ENCODE data around the gene TTC33. TPM values are rescaled to one million over a fixed set of nuclear protein-coding genes. Genes with fewer than 3 reads are reported as not detected.
"Not testable (repeated sequence)": the region's sequence is repeated elsewhere in the genome, so short reads cannot be mapped to it uniquely, and the experiment has no call there.

The TTC33 gene
- total RNA-seq, 1 donor from 2014 or later: 52.5 TPM

DNA sequence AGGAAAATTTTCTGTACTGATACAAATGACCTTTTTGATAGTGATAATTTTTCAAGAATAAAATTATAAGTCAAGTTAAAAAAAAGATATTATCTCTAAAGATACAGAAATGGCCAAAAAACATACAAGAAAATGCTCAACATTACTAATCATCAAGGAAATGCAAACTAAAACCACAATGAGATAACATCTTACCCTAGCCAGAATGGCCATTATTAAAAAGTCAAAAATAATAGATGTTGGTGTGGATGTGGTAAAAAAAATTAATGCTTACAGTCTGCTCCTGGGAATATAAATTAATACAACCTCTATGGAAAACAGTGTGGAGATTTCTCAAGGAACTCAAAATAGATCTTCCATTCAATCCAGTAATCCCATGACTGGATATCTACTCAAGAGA, 99.0 kb downstream of the TTC33 start:
- no peak overlapping the region for H3K27ac Mint-ChIP-seq
- Histone ChIP-seq H3K79me2 (ENCODE audit: low read depth) (no peaks in the 10 kb centered on the region), H3F3A (ENCODE audit: low read depth) (no peaks in the 10 kb centered on the region), H3K4me1 (no peaks in the 10 kb centered on the region), H3K9ac (no peak overlapping the region), H3K36me3 (no peaks in the 10 kb centered on the region), H3K4me3 (no peak overlapping the region), H3K4me2 (no peak overlapping the region), H4K20me1 (ENCODE audit: low read depth) (no peaks in the 10 kb centered on the region), H3K27ac (no peak overlapping the region), H2AFZ (replicated peaks) (no peak overlapping the region), H3K9me3 (ENCODE audit: low read depth) (no peaks in the 10 kb centered on the region), H3K27me3 (no peaks in the 10 kb centered on the region)
- H3K27me3 Mint-ChIP-seq (ENCODE audit: insufficient read depth, low read depth): peaks cover 5% of the 10 kb centered on the region
- no peaks in the 10 kb centered on the region for H3K9me3 Mint-ChIP-seq
- no peak for DNase-seq (ENCODE audit: low spot score)
- TF ChIP-seq CTCF (IDR thresholded peaks at IDR 0.05) (no peak), EZH2phosphoT487 (IDR thresholded peaks at IDR 0.05) (no peak), EZH2 (IDR thresholded peaks at IDR 0.05) (no peak)
- H3K4me3 Mint-ChIP-seq: no peak overlapping the region
- no peaks in the 10 kb centered on the region for H3K36me3 Mint-ChIP-seq
- H3K4me1 Mint-ChIP-seq: no peaks in the 10 kb centered on the region

- not testable (repeated sequence) for H3K4me1 Mint-ChIP-seq; H3K4me3 Mint-ChIP-seq; H3K9ac ChIP-seq; H3K4me2 ChIP-seq; H3K9me3 ChIP-seq (ENCODE audit: low read depth); H4K20me1 ChIP-seq (ENCODE audit: low read depth); H3K9me3 Mint-ChIP-seq; H3K4me3 ChIP-seq; H2AFZ ChIP-seq (replicated peaks); H3F3A ChIP-seq (ENCODE audit: low read depth); H3K4me1 ChIP-seq; H3K27me3 Mint-ChIP-seq (ENCODE audit: insufficient read depth, low read depth); DNase-seq (ENCODE audit: low spot score); H3K27ac Mint-ChIP-seq; H3K36me3 ChIP-seq; H3K27ac ChIP-seq; H3K79me2 ChIP-seq (ENCODE audit: low read depth); H3K36me3 Mint-ChIP-seq; H3K27me3 ChIP-seq
Measured at GRCh38 chr5:40656091-40656490, 99.7 kb downstream of the TTC33 start.

- Histone ChIP-seq H3K27ac (no peak overlapping the region), H4K20me1 (ENCODE audit: low read depth) (no peaks in the 10 kb centered on the region), H3K4me1 (no peaks in the 10 kb centered on the region), H2AFZ (replicated peaks) (no peak overlapping the region), H3K79me2 (ENCODE audit: low read depth) (no peaks in the 10 kb centered on the region), H3K4me2 (no peak overlapping the region), H3K4me3 (no peak overlapping the region), H3K36me3 (no peaks in the 10 kb centered on the region), H3K9me3 (ENCODE audit: low read depth) (no peaks in the 10 kb centered on the region), H3K9ac (no peak overlapping the region), H3F3A (ENCODE audit: low read depth) (no peaks in the 10 kb centered on the region), H3K27me3 (no peaks in the 10 kb centered on the region)
- no peaks in the 10 kb centered on the region for H3K36me3 Mint-ChIP-seq
- H3K9me3 Mint-ChIP-seq: no peaks in the 10 kb centered on the region
- peaks cover 6% of the 10 kb centered on the region for H3K27me3 Mint-ChIP-seq (ENCODE audit: insufficient read depth, low read depth)
- H3K4me1 Mint-ChIP-seq: peaks cover 4% of the 10 kb centered on the region
- no peak for DNase-seq (ENCODE audit: low spot score)
- no peak overlapping the region for H3K27ac Mint-ChIP-seq
- TF ChIP-seq CTCF (IDR thresholded peaks at IDR 0.05) (no peak), EZH2phosphoT487 (IDR thresholded peaks at IDR 0.05) (no peak)
- H3K4me3 Mint-ChIP-seq: no peak overlapping the region
Measured at GRCh38 chr5:40655138-40655537, 100.6 kb downstream of the TTC33 start.

GRCh38 chr5:40654377-40654991, 101.3 kb downstream of the TTC33 start:
- H3K4me1 Mint-ChIP-seq: peaks cover 9% of the 10 kb centered on the region
- Histone ChIP-seq H3K36me3 (no peaks in the 10 kb centered on the region), H3K4me2 (no peak overlapping the region), H3F3A (ENCODE audit: low read depth) (no peaks in the 10 kb centered on the region), H3K9ac (no peak overlapping the region), H3K4me1 (no peaks in the 10 kb centered on the region), H3K79me2 (ENCODE audit: low read depth) (no peaks in the 10 kb centered on the region), H3K4me3 (no peak overlapping the region), H3K27me3 (no peaks in the 10 kb centered on the region), H2AFZ (replicated peaks) (no peak overlapping the region), H3K27ac (no peak overlapping the region), H3K9me3 (ENCODE audit: low read depth) (no peaks in the 10 kb centered on the region), H4K20me1 (ENCODE audit: low read depth) (no peaks in the 10 kb centered on the region)
- no peak overlapping the region for H3K4me3 Mint-ChIP-seq
- peaks cover 5% of the 10 kb centered on the region for H3K27me3 Mint-ChIP-seq (ENCODE audit: insufficient read depth, low read depth)
- DNase-seq (ENCODE audit: low spot score): no peak
- no peaks in the 10 kb centered on the region for H3K36me3 Mint-ChIP-seq
- TF ChIP-seq EZH2 (IDR thresholded peaks at IDR 0.05): no peak
- TF ChIP-seq EZH2phosphoT487 (IDR thresholded peaks at IDR 0.05): no peak
- TF ChIP-seq CTCF (IDR thresholded peaks at IDR 0.05): no peak
- no peak overlapping the region for H3K27ac Mint-ChIP-seq
- H3K9me3 Mint-ChIP-seq: no peaks in the 10 kb centered on the region
